ENCODE results near the gene UBE2L6. TPM values are rescaled to one million over a fixed set of nuclear protein-coding genes. Genes with fewer than 3 reads are reported as not detected.

Gene UBE2L6
- total and polyA plus RNA-seq, 11 donors: 10.2 to 175 (median 14.5) TPM

DNA sequence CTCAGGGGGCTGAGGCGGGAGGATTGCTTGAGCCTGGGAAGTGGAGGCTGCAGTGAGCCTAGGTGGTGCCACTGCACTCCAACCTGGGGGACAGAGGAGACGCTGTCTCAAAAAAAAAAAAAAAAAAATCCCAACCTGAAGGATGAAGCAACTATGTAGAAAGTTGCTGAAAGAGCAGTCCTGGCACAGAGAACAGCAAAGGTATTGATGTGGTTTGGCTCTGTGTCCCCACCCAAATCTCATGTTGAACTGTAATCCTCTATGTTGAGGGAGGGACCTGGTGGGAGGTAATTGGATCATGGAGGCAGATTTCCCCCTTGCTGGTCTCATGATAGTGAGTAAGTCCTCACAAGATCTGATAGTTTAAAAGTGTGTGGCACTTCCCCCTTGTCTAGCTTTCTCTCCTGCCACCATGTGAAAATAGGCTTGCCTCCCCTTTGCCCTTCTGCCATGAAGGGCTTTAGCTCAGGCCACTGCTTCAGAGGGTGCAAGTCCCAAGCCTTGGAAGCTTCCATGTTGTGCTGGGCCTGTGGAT lies 19.3 kb upstream of the UBE2L6 start:
- Histone ChIP-seq H3K27ac (no peak overlapping the region), H3K36me3 (no peaks in the 10 kb centered on the region), H3K27me3 (peaks cover 0 to 4% (median 0%) of the 10 kb centered on the region in 9 donors), H3K4me1 (peaks cover 0 to 5% (median 0%) of the 10 kb centered on the region in 12 donors), H3K9me3 (no peaks in the 10 kb centered on the region), H3K4me3 (no peak overlapping the region)
- 45 to 50% (median 48%) methylated on average over 2 of the region's 2 CpGs for WGBS, 4 donors
- TF ChIP-seq, protein P1, sequence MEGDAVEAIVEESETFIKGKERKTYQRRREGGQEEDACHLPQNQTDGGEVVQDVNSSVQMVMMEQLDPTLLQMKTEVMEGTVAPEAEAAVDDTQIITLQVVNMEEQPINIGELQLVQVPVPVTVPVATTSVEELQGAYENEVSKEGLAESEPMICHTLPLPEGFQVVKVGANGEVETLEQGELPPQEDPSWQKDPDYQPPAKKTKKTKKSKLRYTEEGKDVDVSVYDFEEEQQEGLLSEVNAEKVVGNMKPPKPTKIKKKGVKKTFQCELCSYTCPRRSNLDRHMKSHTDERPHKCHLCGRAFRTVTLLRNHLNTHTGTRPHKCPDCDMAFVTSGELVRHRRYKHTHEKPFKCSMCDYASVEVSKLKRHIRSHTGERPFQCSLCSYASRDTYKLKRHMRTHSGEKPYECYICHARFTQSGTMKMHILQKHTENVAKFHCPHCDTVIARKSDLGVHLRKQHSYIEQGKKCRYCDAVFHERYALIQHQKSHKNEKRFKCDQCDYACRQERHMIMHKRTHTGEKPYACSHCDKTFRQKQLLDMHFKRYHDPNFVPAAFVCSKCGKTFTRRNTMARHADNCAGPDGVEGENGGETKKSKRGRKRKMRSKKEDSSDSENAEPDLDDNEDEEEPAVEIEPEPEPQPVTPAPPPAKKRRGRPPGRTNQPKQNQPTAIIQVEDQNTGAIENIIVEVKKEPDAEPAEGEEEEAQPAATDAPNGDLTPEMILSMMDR (IDR thresholded peaks at IDR 0.05): no peak
- TF ChIP-seq POLR2A (IDR thresholded peaks at IDR 0.05): no peak
- intact Hi-C loops (cut with DNase I): loop anchor here in 1 of 10 donors (10.0 kb wide), 1 partner anchor 62 kb away; no protein-coding TSS in a partner anchor
- DNase-seq (no peak), ATAC-seq (no peak)

DNA sequence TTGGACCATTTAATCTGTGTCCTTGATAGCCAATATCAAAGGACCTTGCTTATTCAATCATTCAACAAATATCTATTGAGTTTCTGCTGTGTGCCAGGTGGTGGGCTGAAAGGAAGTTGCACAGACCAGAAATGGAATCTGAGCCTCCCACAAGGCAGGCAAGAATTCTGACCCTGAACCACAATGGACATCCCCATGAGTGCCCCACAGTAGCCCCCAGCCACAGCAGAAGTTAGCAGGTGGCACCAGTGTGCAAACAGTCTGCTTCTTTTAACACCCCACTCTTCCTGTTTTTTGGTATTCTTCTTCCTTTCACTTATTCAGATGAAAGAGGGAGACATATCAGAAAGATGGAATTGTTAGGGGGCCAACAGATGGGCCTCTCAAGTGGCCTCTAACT lies 17.8 kb upstream of the UBE2L6 start:
- no peaks in the 10 kb centered on the region for H3K36me3 ChIP-seq

DNA sequence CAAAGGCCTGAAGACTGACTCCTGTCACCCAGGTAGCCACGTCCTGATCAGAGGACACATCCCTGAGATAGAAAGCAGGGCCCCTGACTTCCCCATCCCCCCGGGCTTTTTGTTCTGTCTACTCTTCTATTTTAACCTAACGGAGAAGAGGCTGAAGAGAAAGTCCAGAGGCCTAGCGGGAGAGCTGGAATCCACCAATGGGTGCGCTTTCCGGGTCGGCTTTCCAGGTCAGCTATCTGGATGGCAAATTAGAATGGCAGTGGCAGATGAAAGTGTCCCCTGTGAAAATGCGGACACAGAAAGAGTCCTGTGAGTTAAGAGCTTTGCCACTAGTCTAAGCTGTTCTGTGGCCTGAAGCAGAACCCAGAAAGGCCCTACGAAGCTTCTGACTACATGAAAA lies 16.9 kb upstream of the UBE2L6 start:
- no peak for ATAC-seq
- 64 to 72% (median 67%) methylated on average over 9 of the region's 9 CpGs for WGBS, 4 donors
- intact Hi-C loops (cut with DNase I): loop anchor here in 1 of 10 donors (5.0 to 10.0 kb wide), 2 partner anchors 48 to 60 kb away; no protein-coding TSS in a partner anchor

More for the DNA sequence above, 17.8 kb upstream of the UBE2L6 start:
- peaks cover 0 to 5% (median 0%) of the 10 kb centered on the region in 12 donors for H3K4me1 ChIP-seq
- no peak overlapping the region for H3K27ac ChIP-seq
- no peak for ATAC-seq
- peaks cover 0 to 4% (median 0%) of the 10 kb centered on the region in 9 donors for H3K27me3 ChIP-seq
- intact Hi-C loops (cut with DNase I): loop anchor here in 1 of 10 donors (10.0 kb wide), 1 partner anchor 60 kb away; no protein-coding TSS in a partner anchor
- DNase-seq: no peak
- TF ChIP-seq, protein P1 (IDR thresholded peaks at IDR 0.05): no peak
- TF ChIP-seq POLR2A (IDR thresholded peaks at IDR 0.05): no peak
- H3K9me3 ChIP-seq: no peaks in the 10 kb centered on the region
- H3K4me3 ChIP-seq: no peak overlapping the region

DNA sequence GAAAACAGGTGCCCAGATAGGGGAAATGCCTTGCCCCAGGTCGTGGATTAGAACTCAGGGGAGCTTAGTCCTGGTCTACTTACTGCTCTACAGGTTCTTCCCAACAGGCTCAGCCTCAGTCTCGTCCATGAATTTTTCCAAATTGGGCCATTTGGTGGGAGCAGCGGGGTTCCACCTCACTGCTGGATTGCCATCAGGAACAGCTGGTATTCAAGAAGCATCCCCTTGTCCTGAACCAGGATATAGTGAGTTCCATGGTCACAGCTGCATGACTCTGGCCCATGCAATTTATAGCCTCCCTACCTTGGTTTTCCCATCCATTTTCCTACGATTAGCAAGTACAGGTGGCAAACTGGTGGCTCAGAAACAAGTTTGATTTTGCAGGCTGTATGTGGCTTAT lies 6.6 kb upstream of the UBE2L6 start:
- ATAC-seq (no peak), DNase-seq (no peak)
- Histone ChIP-seq H3K27ac (no peak overlapping the region), H3K36me3 (no peaks in the 10 kb centered on the region), H3K9me3 (no peaks in the 10 kb centered on the region), H3K4me1 (peaks cover 0 to 17% (median 0%) of the 10 kb centered on the region in 12 donors), H3K27me3 (peaks cover 0 to 10% (median 0%) of the 10 kb centered on the region in 9 donors), H3K4me3 (no peak overlapping the region)
- intact Hi-C loops (cut with DNase I): no loop called here
- 55 to 66% (median 59%) methylated on average over 4 of the region's 4 CpGs for WGBS, 4 donors
- TF ChIP-seq, protein P1 (IDR thresholded peaks at IDR 0.05): no peak

More for the DNA sequence above, 16.9 kb upstream of the UBE2L6 start:
- H3K4me1 ChIP-seq: peaks cover 0 to 5% (median 0%) of the 10 kb centered on the region in 12 donors
- H3K4me3 ChIP-seq: no peak overlapping the region
- TF ChIP-seq POLR2A (IDR thresholded peaks at IDR 0.05): no peak
- TF ChIP-seq, protein P1 (IDR thresholded peaks at IDR 0.05): no peak
- H3K36me3 ChIP-seq: no peaks in the 10 kb centered on the region
- H3K9me3 ChIP-seq: no peaks in the 10 kb centered on the region
- DNase-seq: no peak
- H3K27me3 ChIP-seq: peaks cover 0 to 3% (median 0%) of the 10 kb centered on the region in 9 donors
- no peak overlapping the region for H3K27ac ChIP-seq
